Measurements from ENCODE around the gene TMPRSS2.

DNA sequence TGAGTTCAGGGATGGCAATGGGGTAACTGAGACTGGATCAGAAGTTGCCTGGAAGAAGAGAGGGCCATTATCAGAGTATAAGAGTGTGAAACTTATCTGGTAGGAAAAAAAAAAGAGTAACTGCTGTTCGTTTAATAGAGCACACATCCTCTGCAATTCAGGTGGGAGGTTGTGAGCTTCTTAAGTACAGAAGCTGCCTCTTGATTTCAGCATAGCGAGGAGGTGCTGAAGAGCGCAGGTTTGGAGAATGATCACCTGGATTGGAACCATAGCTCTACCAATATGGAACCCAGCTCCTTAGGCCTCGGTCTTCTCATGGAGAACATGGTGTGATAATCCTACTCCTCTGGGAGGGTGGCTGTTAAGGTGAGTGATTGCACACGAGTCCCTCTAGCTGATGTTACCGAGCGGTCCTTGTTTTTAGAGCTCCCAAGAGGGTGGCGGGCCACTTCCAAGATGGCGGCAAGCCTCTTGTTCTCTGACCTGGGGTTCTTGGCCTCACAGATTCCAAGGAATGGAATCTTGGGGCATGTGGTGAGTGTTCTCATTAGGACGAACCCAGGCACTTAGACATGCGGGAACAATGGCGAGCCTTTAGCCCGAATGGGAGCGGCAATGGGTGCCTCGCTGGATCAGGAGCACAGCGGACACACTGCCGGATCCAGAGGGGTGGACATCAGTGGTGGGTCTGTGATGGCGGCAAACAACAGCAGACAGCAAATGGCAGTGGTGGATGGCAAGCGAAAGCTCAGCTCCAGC, 85.2 kb downstream of the TMPRSS2 start:
- TF ChIP-seq CTCF (IDR thresholded peaks at IDR 0.05) (no peak), POLR2A (IDR thresholded peaks at IDR 0.05) (no peak)

Measured in thyroid gland (tissue), 4 donors.